ENCODE measurements around the gene SORCS2. TPM values are rescaled to one million over a fixed set of nuclear protein-coding genes. Genes with fewer than 3 reads are reported as not detected.

The SORCS2 gene
- total RNA-seq, 1 donor from 2014 or later = 3.1 TPM

GRCh38 chr4:7523526-7523925 is 331.2 kb downstream of the SORCS2 start:
- H3K36me3 ChIP-seq (ENCODE audit: control insufficient read depth in 3 of 3, insufficient read depth in 3 of 3, low read length in 3 of 3) = no peaks in the 10 kb centered on the region
- H3K4me1 ChIP-seq (ENCODE audit: control insufficient read depth in 3 of 3, insufficient read depth in 3 of 3, low read length in 3 of 3) = peaks cover 3 to 12% (median 8%) of the 10 kb centered on the region in 3 donors
- H3K27ac ChIP-seq (ENCODE audit: low read depth, low read length) = no peak overlapping the region
- no peak overlapping the region for H3K4me3 ChIP-seq (ENCODE audit: low read length in 3 of 3)
- peaks cover 61 to 75% (median 73%) of the 10 kb centered on the region in 3 donors for H3K27me3 ChIP-seq (ENCODE audit: control insufficient read depth in 3 of 3, insufficient read depth in 3 of 3, low read length in 3 of 3)
- no peak overlapping the region for H3K9ac ChIP-seq (ENCODE audit: low read depth in 1 of 3, low read length in 3 of 3)
- H3K9me3 ChIP-seq (ENCODE audit: control insufficient read depth in 3 of 3, low read length in 3 of 3) = no peaks in the 10 kb centered on the region

- H3K27ac ChIP-seq (ENCODE audit: low read depth, low read length) = no peak overlapping the region
- H3K4me3 ChIP-seq (ENCODE audit: low read length in 3 of 3) = no peak overlapping the region
- no peaks in the 10 kb centered on the region for H3K9me3 ChIP-seq (ENCODE audit: control insufficient read depth in 3 of 3, low read length in 3 of 3)
- peaks cover 61 to 69% (median 66%) of the 10 kb centered on the region in 3 donors for H3K27me3 ChIP-seq (ENCODE audit: control insufficient read depth in 3 of 3, insufficient read depth in 3 of 3, low read length in 3 of 3)
- no peaks in the 10 kb centered on the region for H3K36me3 ChIP-seq (ENCODE audit: control insufficient read depth in 3 of 3, insufficient read depth in 3 of 3, low read length in 3 of 3)
- no peak overlapping the region for H3K9ac ChIP-seq (ENCODE audit: low read depth in 1 of 3, low read length in 3 of 3)
- H3K4me1 ChIP-seq (ENCODE audit: control insufficient read depth in 3 of 3, insufficient read depth in 3 of 3, low read length in 3 of 3) = peaks cover 3 to 12% (median 7%) of the 10 kb centered on the region in 3 donors
Observed at GRCh38 chr4:7524064-7524682, 331.8 kb downstream of the SORCS2 start.

GRCh38 chr4:7524843-7525242 is 332.5 kb downstream of the SORCS2 start:
- Histone ChIP-seq H3K9me3 (ENCODE audit: control insufficient read depth in 3 of 3, low read length in 3 of 3) (no peaks in the 10 kb centered on the region), H3K36me3 (ENCODE audit: control insufficient read depth in 3 of 3, insufficient read depth in 3 of 3, low read length in 3 of 3) (no peaks in the 10 kb centered on the region), H3K9ac (ENCODE audit: low read depth in 1 of 3, low read length in 3 of 3) (no peak overlapping the region), H3K4me1 (ENCODE audit: control insufficient read depth in 3 of 3, insufficient read depth in 3 of 3, low read length in 3 of 3) (peaks cover 0 to 8% (median 0%) of the 10 kb centered on the region in 3 donors), H3K27ac (ENCODE audit: low read depth, low read length) (no peak overlapping the region), H3K27me3 (ENCODE audit: control insufficient read depth in 3 of 3, insufficient read depth in 3 of 3, low read length in 3 of 3) (peaks cover 54 to 62% (median 60%) of the 10 kb centered on the region in 3 donors), H3K4me3 (ENCODE audit: low read length in 3 of 3) (no peak overlapping the region)

- Histone ChIP-seq H3K27me3 (ENCODE audit: control insufficient read depth in 3 of 3, insufficient read depth in 3 of 3, low read length in 3 of 3) (peaks cover 38 to 50% (median 43%) of the 10 kb centered on the region in 3 donors), H3K9me3 (ENCODE audit: control insufficient read depth in 3 of 3, low read length in 3 of 3) (no peaks in the 10 kb centered on the region), H3K27ac (ENCODE audit: low read depth, low read length) (no peak overlapping the region), H3K9ac (ENCODE audit: low read depth in 1 of 3, low read length in 3 of 3) (no peak overlapping the region), H3K4me3 (ENCODE audit: low read length in 3 of 3) (no peak overlapping the region), H3K36me3 (ENCODE audit: control insufficient read depth in 3 of 3, insufficient read depth in 3 of 3, low read length in 3 of 3) (no peaks in the 10 kb centered on the region), H3K4me1 (ENCODE audit: control insufficient read depth in 3 of 3, insufficient read depth in 3 of 3, low read length in 3 of 3) (no peaks in the 10 kb centered on the region)
Observed at GRCh38 chr4:7526491-7526890, 334.2 kb downstream of the SORCS2 start.

GRCh38 chr4:7526929-7527535 is 334.7 kb downstream of the SORCS2 start:
- Histone ChIP-seq H3K27me3 (ENCODE audit: control insufficient read depth in 3 of 3, insufficient read depth in 3 of 3, low read length in 3 of 3) (peaks cover 32 to 44% (median 41%) of the 10 kb centered on the region in 3 donors), H3K4me3 (ENCODE audit: low read length in 3 of 3) (no peak overlapping the region), H3K36me3 (ENCODE audit: control insufficient read depth in 3 of 3, insufficient read depth in 3 of 3, low read length in 3 of 3) (no peaks in the 10 kb centered on the region), H3K9me3 (ENCODE audit: control insufficient read depth in 3 of 3, low read length in 3 of 3) (no peaks in the 10 kb centered on the region), H3K27ac (ENCODE audit: low read depth, low read length) (no peak overlapping the region), H3K4me1 (ENCODE audit: control insufficient read depth in 3 of 3, insufficient read depth in 3 of 3, low read length in 3 of 3) (no peaks in the 10 kb centered on the region), H3K9ac (ENCODE audit: low read depth in 1 of 3, low read length in 3 of 3) (no peak overlapping the region)

GRCh38 chr4:7529368-7530080 is 337.2 kb downstream of the SORCS2 start:
- H3K27me3 ChIP-seq (ENCODE audit: control insufficient read depth in 3 of 3, insufficient read depth in 3 of 3, low read length in 3 of 3) = peaks cover 9 to 23% (median 23%) of the 10 kb centered on the region in 3 donors
- no peak overlapping the region for H3K4me3 ChIP-seq (ENCODE audit: low read length in 3 of 3)
- H3K4me1 ChIP-seq (ENCODE audit: control insufficient read depth in 3 of 3, insufficient read depth in 3 of 3, low read length in 3 of 3) = no peaks in the 10 kb centered on the region
- H3K9me3 ChIP-seq (ENCODE audit: control insufficient read depth in 3 of 3, low read length in 3 of 3) = no peaks in the 10 kb centered on the region
- no peak overlapping the region for H3K27ac ChIP-seq (ENCODE audit: low read depth, low read length)
- H3K9ac ChIP-seq (ENCODE audit: low read depth in 1 of 3, low read length in 3 of 3) = no peak overlapping the region
- H3K36me3 ChIP-seq (ENCODE audit: control insufficient read depth in 3 of 3, insufficient read depth in 3 of 3, low read length in 3 of 3) = no peaks in the 10 kb centered on the region

- H3K4me3 ChIP-seq (ENCODE audit: low read length in 3 of 3) = no peak overlapping the region
- no peak overlapping the region for H3K9ac ChIP-seq (ENCODE audit: low read depth in 1 of 3, low read length in 3 of 3)
- H3K27me3 ChIP-seq (ENCODE audit: control insufficient read depth in 3 of 3, insufficient read depth in 3 of 3, low read length in 3 of 3) = peaks cover 8 to 20% (median 18%) of the 10 kb centered on the region in 3 donors
- H3K27ac ChIP-seq (ENCODE audit: low read depth, low read length) = no peak overlapping the region
- no peaks in the 10 kb centered on the region for H3K9me3 ChIP-seq (ENCODE audit: control insufficient read depth in 3 of 3, low read length in 3 of 3)
- H3K4me1 ChIP-seq (ENCODE audit: control insufficient read depth in 3 of 3, insufficient read depth in 3 of 3, low read length in 3 of 3) = no peaks in the 10 kb centered on the region
- no peaks in the 10 kb centered on the region for H3K36me3 ChIP-seq (ENCODE audit: control insufficient read depth in 3 of 3, insufficient read depth in 3 of 3, low read length in 3 of 3)
Observed at GRCh38 chr4:7530082-7530481, 337.7 kb downstream of the SORCS2 start.

- Histone ChIP-seq H3K9ac (ENCODE audit: low read depth in 1 of 3, low read length in 3 of 3) (no peak overlapping the region), H3K27me3 (ENCODE audit: control insufficient read depth in 3 of 3, insufficient read depth in 3 of 3, low read length in 3 of 3) (peaks cover 0 to 14% (median 8%) of the 10 kb centered on the region in 3 donors), H3K36me3 (ENCODE audit: control insufficient read depth in 3 of 3, insufficient read depth in 3 of 3, low read length in 3 of 3) (no peaks in the 10 kb centered on the region), H3K4me1 (ENCODE audit: control insufficient read depth in 3 of 3, insufficient read depth in 3 of 3, low read length in 3 of 3) (no peaks in the 10 kb centered on the region), H3K4me3 (ENCODE audit: low read length in 3 of 3) (no peak overlapping the region), H3K9me3 (ENCODE audit: control insufficient read depth in 3 of 3, low read length in 3 of 3) (no peaks in the 10 kb centered on the region), H3K27ac (ENCODE audit: low read depth, low read length) (no peak overlapping the region)
Observed at GRCh38 chr4:7530932-7531639, 338.7 kb downstream of the SORCS2 start.

GRCh38 chr4:7531640-7531994 is 339.3 kb downstream of the SORCS2 start:
- H3K36me3 ChIP-seq (ENCODE audit: control insufficient read depth in 3 of 3, insufficient read depth in 3 of 3, low read length in 3 of 3) = no peaks in the 10 kb centered on the region
- no peak overlapping the region for H3K9ac ChIP-seq (ENCODE audit: low read depth in 1 of 3, low read length in 3 of 3)
- H3K4me3 ChIP-seq (ENCODE audit: low read length in 3 of 3) = no peak overlapping the region
- H3K9me3 ChIP-seq (ENCODE audit: control insufficient read depth in 3 of 3, low read length in 3 of 3) = no peaks in the 10 kb centered on the region
- H3K27me3 ChIP-seq (ENCODE audit: control insufficient read depth in 3 of 3, insufficient read depth in 3 of 3, low read length in 3 of 3) = peaks cover 0 to 10% (median 6%) of the 10 kb centered on the region in 3 donors
- no peak overlapping the region for H3K27ac ChIP-seq (ENCODE audit: low read depth, low read length)
- H3K4me1 ChIP-seq (ENCODE audit: control insufficient read depth in 3 of 3, insufficient read depth in 3 of 3, low read length in 3 of 3) = no peaks in the 10 kb centered on the region

Measured in skeletal muscle tissue (tissue), 4 donors.